Measurements from ENCODE around the gene MAPK1. TPM values are rescaled to one million over a fixed set of nuclear protein-coding genes. Genes with fewer than 3 reads are reported as not detected.
A peak's percentile ranks its signal among the peaks of the same experiment; 100 is the strongest.
"Not testable (repeated sequence)": the region's sequence is repeated elsewhere in the genome, so short reads cannot be mapped to it uniquely, and the experiment has no call there.

Gene MAPK1
- polyA plus RNA-seq, 4 donors: 106 to 146 (median 124) TPM

DNA sequence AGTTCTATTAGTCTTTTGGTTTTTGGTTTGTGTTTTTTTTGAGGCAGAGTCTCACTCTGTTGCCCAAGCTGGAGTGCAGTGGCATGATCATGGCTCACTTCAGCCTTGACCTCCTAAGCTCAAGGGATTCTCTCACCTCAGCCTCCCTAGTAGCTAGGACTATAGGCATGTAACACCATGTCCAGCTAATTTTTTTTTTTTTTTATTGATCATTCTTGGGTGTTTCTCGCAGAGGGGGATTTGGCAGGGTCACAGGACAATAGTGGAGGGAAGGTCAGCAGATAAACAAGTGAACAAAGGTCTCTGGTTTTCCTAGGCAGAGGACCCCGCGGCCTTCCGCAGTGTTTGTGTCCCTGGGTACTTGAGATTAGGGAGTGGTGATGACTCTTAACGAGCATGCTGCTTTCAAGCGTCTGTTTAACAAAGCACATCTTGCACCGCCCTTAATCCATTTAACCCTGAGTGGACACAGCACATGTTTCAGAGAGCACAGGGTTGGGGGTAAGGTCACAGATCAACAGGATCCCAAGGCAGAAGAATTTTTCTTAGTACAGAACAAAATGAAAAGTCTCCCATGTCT, 15.4 kb upstream of the MAPK1 start:
- DNase-seq (ENCODE audit: low read depth in 4 of 4, low spot score in 3 of 4): not testable (repeated sequence)

- no peak for DNase-seq (ENCODE audit: low read depth in 4 of 4, low spot score in 3 of 4)
These were observed 14.7 kb upstream of the MAPK1 start for GRCh38 chr22:21881841-21882753.

- no peak for DNase-seq (ENCODE audit: low read depth in 4 of 4, low spot score in 3 of 4)
These were observed 9.2 kb upstream of the MAPK1 start for GRCh38 chr22:21876486-21877176.

DNA sequence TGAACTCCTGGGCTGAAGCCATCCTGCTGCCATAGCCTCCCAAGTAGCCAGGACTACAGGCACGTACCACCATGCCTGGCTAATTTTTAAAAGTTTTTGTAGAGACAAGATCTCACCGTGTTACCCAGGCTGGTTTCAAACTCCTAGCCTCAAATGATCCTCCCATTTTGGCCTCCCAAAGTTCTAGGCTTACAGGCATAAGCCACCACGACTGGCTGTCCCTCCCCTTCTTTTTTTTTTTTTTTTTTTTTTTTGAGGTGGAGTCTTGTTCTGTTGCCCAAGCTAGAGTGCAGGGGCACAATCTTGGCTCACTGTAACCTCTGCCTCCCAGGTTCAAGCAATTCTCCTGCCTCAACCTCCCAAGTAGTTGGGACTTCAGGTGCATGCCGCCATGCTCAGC, 7.5 kb upstream of the MAPK1 start:
- not testable (repeated sequence) for DNase-seq (ENCODE audit: low read depth in 4 of 4, low spot score in 3 of 4)

GRCh38 chr22:21873619-21874018, 6.2 kb upstream of the MAPK1 start:
- DNase-seq (ENCODE audit: low read depth in 4 of 4, low spot score in 3 of 4): no peak

DNA sequence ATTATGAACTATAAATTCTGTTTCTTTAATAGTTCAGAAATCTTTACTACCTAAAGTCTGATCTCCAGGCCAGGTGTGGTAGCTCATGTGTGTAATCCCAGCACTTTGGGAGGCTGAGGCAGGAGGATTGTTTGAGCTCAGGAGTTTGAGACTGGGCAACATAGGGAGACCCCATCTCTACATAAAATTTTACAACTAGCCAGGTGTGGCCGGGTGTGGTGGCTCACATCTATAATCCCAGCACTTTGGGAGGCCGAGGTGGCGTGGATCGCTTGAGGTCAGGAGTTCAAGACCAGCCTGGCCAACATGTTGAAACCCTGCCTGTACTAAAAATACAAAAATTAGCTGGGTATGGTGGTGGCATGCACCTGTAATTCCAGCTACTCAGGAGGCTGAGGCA, 5.3 kb upstream of the MAPK1 start:
- DNase-seq (ENCODE audit: low read depth in 4 of 4, low spot score in 3 of 4): not testable (repeated sequence)

DNA sequence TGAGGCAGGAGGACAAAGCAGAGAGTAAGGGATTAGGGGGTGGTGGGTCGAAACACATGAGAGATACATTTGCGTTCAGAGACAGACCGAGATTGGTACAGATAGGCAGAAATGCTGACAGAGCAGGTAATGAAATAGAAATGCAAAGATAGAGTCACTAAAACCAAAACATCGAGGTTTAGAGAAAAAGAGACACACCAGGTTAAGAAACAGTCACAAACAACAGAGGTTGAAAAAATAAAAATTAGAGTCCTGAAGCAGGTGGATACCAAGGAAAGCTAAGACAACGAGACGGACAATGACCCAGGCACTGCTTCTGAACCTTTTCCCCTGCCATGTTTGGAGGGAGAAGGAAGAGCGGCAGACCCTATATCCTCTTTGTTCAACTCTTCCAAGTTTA, 1.2 kb upstream of the MAPK1 start:
- no peak for DNase-seq (ENCODE audit: low read depth in 4 of 4, low spot score in 3 of 4)

DNA sequence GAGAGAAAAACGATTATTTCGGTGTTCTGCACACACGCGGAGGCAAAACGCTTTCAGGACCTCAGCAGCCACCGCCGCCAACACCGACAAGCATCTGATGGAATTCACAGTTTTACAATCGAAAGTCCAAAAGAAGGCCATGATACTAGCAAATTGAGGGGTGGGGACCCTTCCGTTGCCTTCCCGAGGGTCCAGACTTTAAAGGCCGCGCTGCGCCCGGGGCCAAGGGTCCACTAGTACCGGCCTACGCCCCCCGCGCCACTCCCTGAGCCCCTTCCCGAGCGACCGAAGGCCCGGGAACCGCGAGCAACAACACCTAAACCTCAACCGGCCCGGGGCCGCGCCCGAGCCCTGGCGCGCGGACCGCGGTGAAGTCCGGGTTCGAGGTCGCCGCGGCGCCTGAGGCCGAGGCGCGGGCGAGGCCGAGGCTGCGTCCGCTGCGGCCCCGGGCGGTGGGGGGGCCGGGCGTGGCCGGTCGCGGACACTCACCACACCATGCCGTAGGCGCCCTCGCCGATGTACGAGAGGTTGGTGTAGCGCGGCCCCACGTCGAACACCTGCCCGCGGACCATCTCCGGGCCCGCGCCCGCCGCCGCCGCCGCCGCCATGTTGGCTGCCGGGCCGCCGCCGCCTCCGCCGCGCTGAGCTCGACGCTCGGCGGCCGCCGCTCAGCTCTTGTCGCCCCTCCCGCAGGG, 465 bp downstream of the MAPK1 start:
- peak in 3 of 4 donors; percentile 6 to 9 (median 6) for DNase-seq (ENCODE audit: low read depth in 4 of 4, low spot score in 3 of 4)

DNA sequence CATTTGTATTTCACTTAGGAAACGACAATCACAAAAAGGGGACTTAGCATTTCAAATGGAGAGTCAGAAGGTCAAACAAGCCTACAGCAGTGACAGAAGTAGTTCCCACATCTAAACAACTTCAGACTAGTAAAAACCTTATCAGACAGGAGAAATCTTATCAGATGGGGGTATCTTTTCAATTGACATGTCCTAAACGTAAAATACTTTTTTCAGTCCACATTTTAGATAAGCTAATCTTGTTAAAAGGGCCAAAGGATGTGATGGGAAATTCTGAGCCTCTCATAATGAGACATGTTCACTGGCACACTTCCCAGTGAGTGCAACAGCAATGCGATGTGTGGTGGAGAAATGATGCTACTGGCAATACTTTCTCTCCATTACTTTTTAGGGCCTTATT, 2.4 kb downstream of the MAPK1 start:
- DNase-seq (ENCODE audit: low read depth in 4 of 4, low spot score in 3 of 4): peak in 2 of 4 donors; percentile 1 to 4

DNA sequence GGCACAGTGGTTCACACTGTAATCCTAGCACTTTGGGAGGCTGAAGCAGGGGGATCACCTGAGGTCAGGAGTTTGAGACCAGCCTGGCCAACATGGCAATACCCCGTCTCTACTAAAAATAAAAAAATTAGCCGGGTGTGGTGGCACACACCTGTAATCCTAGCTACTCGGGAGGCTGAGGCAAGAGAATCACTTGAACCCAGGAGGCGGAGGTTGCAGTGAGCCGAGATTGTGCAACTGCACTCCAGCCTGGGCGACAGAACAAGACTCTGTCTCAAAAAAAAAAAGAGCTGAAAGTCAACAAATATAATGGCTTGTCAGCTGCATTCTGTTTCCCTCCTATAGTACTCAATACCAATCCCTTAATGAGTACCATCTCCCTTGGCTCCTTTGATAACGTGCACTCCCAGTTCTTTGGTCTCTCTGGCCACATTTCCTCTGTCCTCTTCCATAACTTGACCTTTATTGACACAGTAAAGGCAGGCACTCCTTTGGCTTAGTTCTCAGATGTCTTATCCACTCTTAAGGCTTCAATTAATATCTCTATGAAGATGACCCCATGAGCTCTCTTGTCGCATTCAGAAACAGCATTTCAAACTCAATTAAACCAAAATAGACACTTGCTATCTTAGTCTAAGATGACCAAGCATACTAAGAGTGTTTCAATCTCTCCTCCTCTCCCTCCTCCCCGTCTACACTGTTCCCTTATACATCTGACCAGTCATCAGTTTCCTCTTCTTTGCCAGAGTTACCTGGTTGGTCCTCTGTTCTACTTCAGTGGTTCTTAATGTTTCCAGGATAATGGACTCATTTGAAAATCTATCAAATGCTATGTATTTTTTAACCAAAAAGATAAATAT, 4.8 kb downstream of the MAPK1 start:
- DNase-seq (ENCODE audit: low read depth in 4 of 4, low spot score in 3 of 4): no peak

GRCh38 chr22:21861851-21862250, 5.6 kb downstream of the MAPK1 start:
- no peak for DNase-seq (ENCODE audit: low read depth in 4 of 4, low spot score in 3 of 4)

DNA sequence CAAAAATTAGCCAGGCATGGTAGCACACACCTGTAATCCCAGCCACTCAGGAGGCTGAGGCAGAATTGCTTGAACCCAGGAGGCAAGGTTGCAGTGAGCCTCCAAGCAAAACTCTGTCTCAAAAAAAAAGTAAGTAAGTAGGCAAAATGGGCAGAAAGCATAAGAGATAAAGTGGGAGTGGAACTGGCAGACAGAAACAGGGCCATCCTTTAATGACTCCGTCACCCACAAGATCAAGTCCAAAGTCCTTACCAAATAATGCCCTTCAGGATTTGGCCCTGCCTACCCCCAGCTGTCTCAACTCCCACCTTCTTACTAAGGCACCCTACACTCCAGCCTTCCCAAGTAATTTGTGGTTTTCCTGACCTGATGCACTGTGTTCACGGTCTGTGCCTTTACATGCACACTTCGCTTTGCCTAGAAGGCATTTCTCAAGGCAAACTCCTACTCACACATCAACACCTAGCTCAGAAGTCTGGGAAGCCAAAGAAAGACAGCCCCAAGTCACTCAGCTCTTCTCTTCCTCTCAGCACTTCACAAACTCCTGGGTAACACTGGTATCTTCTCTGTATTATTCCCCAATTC, 6.1 kb downstream of the MAPK1 start:
- DNase-seq (ENCODE audit: low read depth in 4 of 4, low spot score in 3 of 4): no peak

DNA sequence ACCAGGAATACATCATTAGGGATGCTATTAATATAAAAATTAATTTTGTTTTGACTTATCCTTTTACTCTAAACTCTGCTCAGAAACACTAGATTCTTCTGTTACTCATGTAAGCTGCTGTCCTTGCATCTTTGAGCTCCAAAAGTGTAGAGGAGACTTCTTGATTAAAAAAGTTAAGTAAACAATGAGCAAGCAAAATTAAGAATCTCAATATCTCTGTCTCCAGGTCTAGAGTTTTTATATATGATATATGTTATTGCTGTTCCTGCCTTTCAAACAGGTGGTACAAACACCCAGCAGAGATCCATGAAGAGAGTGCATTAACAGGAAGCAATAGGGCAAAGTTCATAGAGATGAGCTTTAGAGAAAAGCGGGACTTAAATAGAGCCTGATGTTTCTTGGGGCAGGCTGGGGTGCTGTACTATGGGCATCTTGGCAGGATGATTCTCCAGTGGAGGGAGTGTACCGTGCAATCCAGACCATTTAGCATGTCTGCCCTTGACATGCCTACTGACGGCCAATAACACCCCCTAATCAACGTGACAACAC, 6.9 kb downstream of the MAPK1 start:
- no peak for DNase-seq (ENCODE audit: low read depth in 4 of 4, low spot score in 3 of 4)

- no peak for DNase-seq (ENCODE audit: low read depth in 4 of 4, low spot score in 3 of 4)
These were observed 9.2 kb downstream of the MAPK1 start for GRCh38 chr22:21858025-21858764.

GRCh38 chr22:21857481-21857914, 9.9 kb downstream of the MAPK1 start:
- no peak for DNase-seq (ENCODE audit: low read depth in 4 of 4, low spot score in 3 of 4)

DNA sequence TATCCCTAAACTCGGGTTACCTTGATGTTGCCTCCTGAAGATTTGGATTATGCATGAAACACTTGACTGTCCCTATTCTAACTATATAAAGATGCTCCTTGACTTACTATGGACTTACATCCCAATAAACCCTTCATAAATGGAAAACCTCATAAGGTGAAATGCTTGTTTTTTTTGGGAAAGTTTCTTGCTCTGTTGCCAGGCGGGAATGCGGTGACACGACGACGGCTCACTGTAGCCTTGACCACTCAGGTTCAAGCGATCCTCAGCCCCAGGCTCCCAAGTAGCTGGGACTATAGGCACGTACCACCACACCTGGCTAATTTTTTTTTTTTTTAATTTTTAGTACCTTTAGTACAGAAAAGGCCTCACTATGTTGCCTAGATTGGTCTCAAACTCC, 10.6 kb downstream of the MAPK1 start:
- no peak for DNase-seq (ENCODE audit: low read depth in 4 of 4, low spot score in 3 of 4)

- DNase-seq (ENCODE audit: low read depth in 4 of 4, low spot score in 3 of 4): no peak
These were observed 11.2 kb downstream of the MAPK1 start for GRCh38 chr22:21856197-21856596.

DNA sequence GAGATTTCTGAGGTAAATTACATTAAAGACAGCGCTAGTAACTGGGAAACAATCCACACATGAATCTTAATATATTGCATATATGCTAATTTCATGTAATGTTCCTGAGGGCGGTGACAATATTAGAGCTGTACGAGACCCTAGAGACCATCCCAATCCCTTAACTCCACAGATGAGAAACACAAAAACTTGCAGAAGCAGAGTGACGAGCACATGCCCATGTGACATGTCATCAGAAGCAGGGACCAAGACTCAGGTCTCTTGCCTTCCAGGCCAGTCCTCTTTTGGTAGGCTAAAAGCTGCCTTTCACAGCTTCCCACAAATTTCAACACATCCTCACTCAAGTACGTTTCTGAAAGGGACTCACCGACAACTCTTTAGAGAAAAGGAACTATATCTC, 11.8 kb downstream of the MAPK1 start:
- no peak for DNase-seq (ENCODE audit: low read depth in 4 of 4, low spot score in 3 of 4)

DNA sequence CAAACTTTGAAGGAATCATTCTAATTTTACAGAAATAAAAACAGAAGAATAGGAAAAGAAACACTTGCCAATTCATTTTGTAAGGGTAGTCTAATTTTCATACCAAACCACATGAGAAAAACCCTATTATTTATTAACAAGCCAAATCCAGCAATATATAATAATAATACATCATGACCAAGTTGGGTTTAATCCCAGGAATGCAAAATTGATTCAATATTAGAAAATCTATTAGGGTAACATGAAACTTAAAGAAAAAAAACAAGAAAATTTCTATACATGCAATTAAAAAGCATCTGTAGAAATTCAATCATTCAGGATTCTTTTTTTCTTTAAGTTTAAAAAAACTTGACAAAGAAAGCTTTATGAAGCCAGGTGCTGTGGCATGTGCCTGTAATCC, 16.8 kb downstream of the MAPK1 start:
- no peak for DNase-seq (ENCODE audit: low read depth in 4 of 4, low spot score in 3 of 4)

Data from left renal pelvis (tissue), 4 donors.